Activated CD4-positive, CD25-positive, alpha-beta regulatory T cell (primary cell): ENCODE data around the gene KLF9.
A peak's percentile ranks its signal among the peaks of the same experiment; 100 is the strongest.

Source experiments
- DNase-seq, 4 experiments: peaks; one replicate each; lab custom pipeline; 2025; lab: John Stamatoyannopoulos, UW

Gene KLF9

DNA sequence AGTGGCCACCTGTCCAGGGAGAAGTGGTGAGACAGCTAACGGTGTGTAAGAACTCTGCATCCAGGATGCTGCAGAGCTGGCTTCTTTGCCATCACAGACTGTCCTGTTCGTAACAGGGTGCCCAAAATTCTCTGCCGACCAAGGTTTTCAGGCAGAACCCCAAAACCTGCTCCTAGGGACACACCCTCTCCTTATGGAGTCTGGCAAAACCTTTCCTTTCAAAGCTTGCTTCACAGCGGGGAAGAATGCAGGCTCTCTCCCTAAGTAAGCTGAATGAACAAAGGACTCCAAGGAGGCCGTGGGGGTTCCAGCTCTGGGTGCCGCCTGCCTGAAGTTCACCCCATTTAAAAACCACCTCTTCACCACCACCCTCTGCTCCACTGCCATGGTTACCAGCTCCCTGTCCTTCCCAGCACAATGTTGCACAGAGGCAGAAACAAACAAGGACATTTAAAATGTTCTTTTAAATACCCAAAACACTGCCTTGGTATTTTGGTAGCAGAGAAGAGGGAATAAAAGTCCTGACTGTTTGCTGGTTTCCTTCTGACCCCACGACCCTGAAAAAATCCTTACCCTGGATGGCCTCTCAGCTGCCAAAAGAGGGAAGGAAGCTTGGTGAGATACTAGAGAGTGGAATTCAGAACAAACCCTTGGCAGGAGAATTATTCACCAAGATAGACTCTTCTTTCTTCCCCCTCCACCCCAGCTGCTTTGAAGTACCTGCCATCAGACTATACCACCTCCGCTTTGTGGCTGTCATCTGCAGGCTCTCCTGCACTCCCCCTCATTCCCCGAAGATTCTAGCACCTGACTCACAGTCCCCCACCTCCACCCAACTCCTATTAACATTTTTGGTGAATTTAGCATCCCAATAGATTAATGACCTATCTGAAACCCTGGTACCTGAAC is 7.1 kb upstream of the KLF9 start:
- no peak for DNase-seq

GRCh38 chr9:70420441-70421271 is 6.2 kb upstream of the KLF9 start:
- DNase-seq = peak in 2 of 4 experiments; percentile 30 to 37

- peak; percentile 71 to 81 (median 72) for DNase-seq
Measured at GRCh38 chr9:70419556-70420440, 5.3 kb upstream of the KLF9 start.

- peak; percentile 61 to 81 (median 68) for DNase-seq
Measured at GRCh38 chr9:70418822-70419555, 4.5 kb upstream of the KLF9 start.

DNA sequence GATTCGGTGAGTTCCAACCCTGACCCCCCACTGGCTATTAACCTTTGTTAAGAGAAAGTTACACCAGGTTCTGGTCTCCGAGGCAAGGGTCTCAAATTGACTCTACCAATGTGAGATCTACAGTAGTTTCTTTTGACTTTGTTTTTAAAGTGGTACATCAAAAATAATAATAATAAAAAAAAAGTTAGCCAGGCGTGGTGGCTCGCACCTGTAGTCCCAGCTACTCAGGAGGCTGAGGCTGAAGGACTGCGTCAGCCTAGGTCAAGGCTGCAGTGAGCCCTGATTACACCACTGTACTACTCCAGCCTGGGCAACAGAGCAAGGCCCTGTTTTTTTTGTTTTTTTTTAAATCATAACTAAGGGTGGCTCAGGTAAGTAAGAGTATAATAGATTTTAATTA is 1.0 kb upstream of the KLF9 start:
- no peak for DNase-seq

GRCh38 chr9:70415041-70415440 is 584 bp upstream of the KLF9 start:
- no peak for DNase-seq

DNA sequence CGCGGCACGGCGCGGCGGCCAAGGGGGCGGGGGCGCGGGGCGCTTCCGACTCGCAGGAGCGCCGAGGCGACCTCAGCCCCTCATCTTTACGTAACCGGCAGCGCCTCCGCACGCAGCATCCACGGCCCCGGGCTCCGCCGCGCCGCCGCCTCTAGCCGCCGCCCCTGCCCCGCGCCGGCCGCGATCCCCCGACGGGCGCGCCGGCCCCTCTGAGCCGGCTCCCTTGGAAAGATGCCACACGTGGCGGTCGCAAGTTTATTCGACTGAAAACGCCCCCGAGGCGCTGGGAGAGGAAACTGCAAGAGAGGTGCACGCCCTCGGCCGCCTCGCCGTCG is 1.0 kb downstream of the KLF9 start:
- peak in 2 of 4 experiments; percentile 66 to 68 for DNase-seq

DNA sequence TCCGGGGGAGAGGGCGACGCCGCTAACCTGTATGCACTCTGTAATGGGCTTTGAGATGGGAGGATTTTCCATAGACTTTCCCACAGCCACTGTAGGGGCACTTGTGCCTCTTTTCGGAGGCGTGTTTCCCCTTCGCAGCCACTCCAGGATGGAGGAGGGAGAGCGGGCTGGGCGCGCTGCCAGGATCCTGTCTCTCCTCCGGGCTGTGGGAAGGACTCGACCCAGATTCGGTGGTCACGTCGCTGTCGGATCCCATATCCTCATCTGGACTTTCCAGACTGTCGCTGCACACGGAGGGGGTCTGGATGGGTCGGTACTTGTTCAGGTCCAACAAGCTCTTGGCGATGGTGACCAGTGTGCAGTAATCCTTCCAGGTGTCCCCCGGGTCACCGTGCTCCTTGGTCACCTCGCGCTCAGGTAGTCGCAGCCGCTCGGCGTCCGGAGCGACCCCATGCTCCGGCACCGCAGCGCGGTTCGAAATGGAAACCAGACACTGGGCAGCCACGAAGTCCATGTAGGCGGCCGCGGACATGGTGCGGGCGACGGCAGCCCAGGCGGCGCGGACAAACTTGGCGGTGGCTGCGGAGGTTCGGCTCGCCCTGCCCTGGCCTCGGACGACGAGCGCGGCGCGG is 1.5 kb downstream of the KLF9 start:
- peak in 1 of 4 experiments; percentile 31 for DNase-seq

DNA sequence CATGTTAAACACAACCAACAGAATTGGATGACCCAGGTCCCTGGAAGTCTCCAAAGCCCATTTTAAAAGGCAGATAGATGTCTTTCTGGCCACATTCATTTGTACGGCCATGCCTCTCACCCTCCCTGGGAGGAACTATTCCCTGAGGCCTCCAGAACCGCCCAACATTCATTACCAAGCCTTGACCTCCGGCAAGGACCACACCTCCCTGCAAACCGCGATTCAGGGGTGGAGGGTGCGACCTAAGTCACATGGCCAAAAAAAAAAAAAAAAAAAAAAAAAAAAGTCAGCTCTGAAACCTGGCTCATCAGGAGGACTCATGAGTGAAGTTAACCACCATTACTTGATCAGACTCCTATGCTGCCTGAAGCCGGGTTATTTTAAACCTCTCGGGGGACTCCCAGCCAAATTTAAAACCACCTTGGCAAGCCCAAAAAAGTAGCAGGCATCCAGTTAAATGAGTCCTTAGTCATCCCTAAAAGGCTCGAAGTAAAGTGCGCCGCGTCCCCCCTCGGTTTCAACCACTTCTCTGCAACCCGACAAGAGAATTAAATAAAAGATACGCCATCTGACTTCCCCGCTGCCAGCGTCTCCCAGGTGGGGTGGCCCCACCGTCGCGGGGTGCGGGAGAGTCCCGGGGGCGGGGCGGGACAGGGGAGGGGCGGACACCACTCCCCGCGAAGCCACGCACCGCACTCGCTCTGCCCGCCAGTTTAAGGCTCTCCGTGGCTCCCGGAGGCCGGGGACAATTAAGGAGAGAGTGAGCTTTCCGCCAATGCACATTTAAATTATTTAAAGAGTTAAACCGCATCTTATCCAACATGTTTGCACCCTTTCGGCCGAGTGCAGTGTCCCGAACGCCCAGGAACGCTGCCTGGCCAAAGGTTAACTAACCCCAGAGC is 2.3 kb downstream of the KLF9 start:
- peak; percentile 32 to 43 (median 34) for DNase-seq

- DNase-seq = peak in 1 of 4 experiments; percentile 9
Measured at GRCh38 chr9:70411121-70411929, 3.1 kb downstream of the KLF9 start.

- DNase-seq = no peak
Measured at GRCh38 chr9:70410368-70410767, 4.1 kb downstream of the KLF9 start.

- no peak for DNase-seq
Measured at GRCh38 chr9:70409800-70410199, 4.7 kb downstream of the KLF9 start.

DNA sequence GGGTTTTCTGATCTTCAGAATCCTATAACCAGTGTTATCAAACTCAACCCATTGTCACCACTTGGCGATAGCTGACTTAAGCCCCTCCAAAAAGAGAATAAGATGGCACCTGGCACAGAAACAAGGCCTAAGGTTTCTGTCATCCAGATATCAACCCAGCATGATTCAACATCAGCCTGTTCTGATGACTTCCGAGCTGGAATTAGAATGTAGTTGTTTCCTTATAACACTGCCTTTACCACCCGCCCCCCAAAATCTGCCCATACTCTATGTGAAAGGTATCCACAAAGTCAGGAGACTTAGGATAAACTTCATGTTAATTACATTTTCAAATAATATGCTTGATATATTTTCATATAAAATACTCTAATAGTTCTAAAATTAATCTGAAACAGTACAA is 5.2 kb downstream of the KLF9 start:
- DNase-seq = no peak

GRCh38 chr9:70408393-70409040 is 5.9 kb downstream of the KLF9 start:
- no peak for DNase-seq

DNA sequence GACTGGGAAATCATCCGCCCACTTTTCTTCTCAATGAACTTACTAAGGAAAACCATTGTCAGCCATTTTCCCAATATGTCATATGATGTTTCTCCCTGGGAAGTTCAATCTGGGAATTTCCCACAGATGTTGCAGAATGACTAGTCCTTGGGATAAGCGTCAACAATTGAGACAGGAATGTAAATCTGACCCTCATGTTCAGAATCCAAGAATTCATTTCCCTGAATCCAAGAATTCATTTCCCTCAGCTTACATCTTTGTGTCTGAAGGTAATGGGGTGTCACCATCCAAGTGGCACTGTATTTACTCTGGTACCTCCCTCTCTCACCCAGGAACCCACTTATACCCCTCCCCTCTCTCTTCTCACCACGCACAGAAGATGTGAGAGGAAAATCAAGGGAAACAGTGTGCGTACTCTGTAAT is 7.4 kb downstream of the KLF9 start:
- no peak for DNase-seq

GRCh38 chr9:70406434-70406862 is 8.0 kb downstream of the KLF9 start:
- DNase-seq = no peak

DNA sequence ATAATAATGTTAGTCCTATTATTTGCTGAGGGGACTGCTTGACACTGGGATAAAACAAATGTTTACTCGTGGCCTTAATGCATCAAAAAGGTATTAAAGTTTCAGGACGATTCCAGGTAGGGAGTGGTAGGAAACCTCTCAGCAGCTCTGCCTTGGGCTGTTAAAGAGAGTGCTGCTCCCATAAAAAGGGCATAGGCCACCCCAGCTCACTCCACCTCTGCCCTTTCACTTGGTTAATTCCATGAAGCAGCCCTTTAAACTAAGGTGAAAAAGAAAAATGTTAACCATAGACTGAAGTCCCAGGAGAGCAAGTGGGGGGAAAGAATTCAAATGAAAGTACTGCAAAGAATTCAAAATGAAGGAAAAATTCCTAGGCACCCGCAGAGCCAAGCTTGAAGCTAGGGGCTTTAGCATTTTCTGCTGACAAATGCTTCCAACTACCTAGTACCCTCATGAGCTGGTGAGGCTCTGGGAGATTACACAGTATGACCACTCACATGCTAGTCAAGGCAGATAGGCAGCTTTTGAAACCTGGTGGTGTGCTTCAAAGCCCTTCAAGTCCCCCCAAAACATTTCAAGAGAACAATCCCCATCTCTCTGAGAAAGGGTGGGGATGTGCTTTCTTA is 8.5 kb downstream of the KLF9 start:
- DNase-seq = no peak

GRCh38 chr9:70404261-70404660 is 10.2 kb downstream of the KLF9 start:
- no peak for DNase-seq
